GM12873 (cell line): ENCODE results near the gene FGF9.

ENCODE experiments used
- CTCF ChIP-seq: IDR thresholded peaks from 2 replicates; pipeline ENCODE4 v1.5.1; 2012; ENCODE audit warnings: low read depth, mild to moderate bottlenecking, moderate library complexity, low read length, control low read depth; ENCODE audit not compliant: insufficient read depth; ENCODE audit errors: missing control alignments

Gene FGF9

GRCh38 chr13:21698817-21699679, 28.2 kb downstream of the FGF9 start:
- TF ChIP-seq CTCF = no peak

GRCh38 chr13:21701460-21701859, 30.6 kb downstream of the FGF9 start:
- TF ChIP-seq CTCF = no peak

- no peak for TF ChIP-seq CTCF
Observed at GRCh38 chr13:21703846-21704245, 33.0 kb downstream of the FGF9 start.

- no peak for TF ChIP-seq CTCF
Observed at GRCh38 chr13:21707586-21707985, 36.7 kb downstream of the FGF9 start.

GRCh38 chr13:21709697-21710096, 38.8 kb downstream of the FGF9 start:
- TF ChIP-seq CTCF = no peak

GRCh38 chr13:21710163-21710562, 39.3 kb downstream of the FGF9 start:
- no peak for TF ChIP-seq CTCF

GRCh38 chr13:21717817-21718216, 46.9 kb downstream of the FGF9 start:
- no peak for TF ChIP-seq CTCF
